Sigmoid colon (tissue), 7 donors: ENCODE results near the gene SUSD1. TPM values are rescaled to one million over a fixed set of nuclear protein-coding genes. Genes with fewer than 3 reads are reported as not detected.

Source experiments
- DNase-seq: peaks from one replicate; pipeline ENCODE4 v3.0.0-alpha.2; 2019
- H3K27ac ChIP-seq, 4 donors: fragments of 200-600 bp; sonication (generic); one replicate each; pipeline ENCODE4 v1.5.1; 2016 to 2019; ENCODE audit warnings: mild to moderate bottlenecking in 1 of 4
- H3K27me3 ChIP-seq, 3 donors: fragments of 200-600 bp; sonication (generic); one replicate each; pipeline ENCODE4 v1.5.1; 2019; ENCODE audit warnings: mild to moderate bottlenecking in 1 of 3
- H3K36me3 ChIP-seq, 4 donors: fragments of 200-600 bp; sonication (generic); one replicate each; pipeline ENCODE4 v1.5.1; 2016 to 2019
- H3K4me1 ChIP-seq, 4 donors: fragments of 200-600 bp; sonication (generic); one replicate each; pipeline ENCODE4 v1.5.1; 2017 to 2019
- H3K4me3 ChIP-seq, 4 donors: fragments of 200-600 bp; sonication (generic); one replicate each; pipeline ENCODE4 v1.5.1; 2017 to 2019; ENCODE audit warnings: mild to moderate bottlenecking in 2 of 4, moderate library complexity in 1 of 4
- H3K9me3 ChIP-seq, 4 donors: fragments of 200-600 bp in 3 of 4; sonication (generic) in 3 of 4; one replicate each; pipeline versions ENCODE4 v1.5.1 to v1.6.1; 2013 to 2019
- EP300 ChIP-seq, 4 donors: sonication (generic); formaldehyde crosslinking; IDR thresholded peaks; one replicate each; pipeline ENCODE4 v1.6.1; 2017; ENCODE audit warnings: antibody characterized with exemption in 4 of 4
- POLR2A ChIP-seq, 2 donors: fragments of 450-650 bp; IDR thresholded peaks; one replicate each; pipeline ENCODE4 v1.6.1; 2016; ENCODE audit warnings: antibody characterized with exemption in 2 of 2, mild to moderate bottlenecking in 2 of 2, moderate library complexity in 2 of 2
- POLR2AphosphoS5 ChIP-seq, 4 donors: sonication (generic); formaldehyde crosslinking; IDR thresholded peaks; one replicate each; pipeline ENCODE4 v1.6.1; 2017; ENCODE audit warnings: antibody characterized with exemption in 4 of 4
- WGBS, 2 donors: extraction: QIAGEN DNeasy Blood & Tissue Kit; methylation state at CpG; one replicate each; pipeline ENCODE4 v1.1.7; 2013; 5-methylcytosine and 5-hydroxymethylcytosine counted together
- intact Hi-C: fragments of 100-400 bp; cut with DNase I; formaldehyde crosslinking; loops from one replicate; pipeline ENCODE4 v1.15.1; 2023
- polyA plus RNA-seq, 3 donors: library from polyadenylated mRNA; stranded (reverse); fragments of 200-250 nt; gene quantifications; one replicate each; pipeline ENCODE4 v1.2.3, GENCODE V29; 2013
- total RNA-seq, 4 donors: library from RNA; depleted of rRNA; stranded (reverse); fragments of >200 nt; gene quantifications; one replicate each; pipeline ENCODE4 v1.1.0, GENCODE V29; 2016
- TF ChIP-seq, protein P1 (sequence below), 4 experiments: fragments of 450-650 bp in 3 of 4; fragments of 200-600 bp in 1 of 4; IDR thresholded peaks; one replicate each; pipeline ENCODE4 v1.5.1; 2016 to 2019; ENCODE audit warnings: antibody characterized with exemption in 4 of 4, mild to moderate bottlenecking in 3 of 4, moderate library complexity in 2 of 4
- donor health status: healthy with polysubstance abuse.
- donor health status: Bipolar disorder and iron deficiency.
- donor health status: healthy.

SUSD1 gene
- total and polyA plus RNA-seq, 7 donors = 1.8 to 10.7 (median 4.7) TPM

- Histone ChIP-seq H3K4me1 (peaks cover 0 to 24% (median 9%) of the 10 kb centered on the region in 4 donors), H3K9me3 (no peaks in the 10 kb centered on the region), H3K36me3 (no peaks in the 10 kb centered on the region), H3K27me3 (no peaks in the 10 kb centered on the region), H3K4me3 (no peak overlapping the region), H3K27ac (peak overlapping the region in 2 of 4 donors; percentile 26 to 38)
- 63 to 76% methylated on average over 12 of the region's 12 CpGs for WGBS, 2 donors
- TF ChIP-seq, protein P1, sequence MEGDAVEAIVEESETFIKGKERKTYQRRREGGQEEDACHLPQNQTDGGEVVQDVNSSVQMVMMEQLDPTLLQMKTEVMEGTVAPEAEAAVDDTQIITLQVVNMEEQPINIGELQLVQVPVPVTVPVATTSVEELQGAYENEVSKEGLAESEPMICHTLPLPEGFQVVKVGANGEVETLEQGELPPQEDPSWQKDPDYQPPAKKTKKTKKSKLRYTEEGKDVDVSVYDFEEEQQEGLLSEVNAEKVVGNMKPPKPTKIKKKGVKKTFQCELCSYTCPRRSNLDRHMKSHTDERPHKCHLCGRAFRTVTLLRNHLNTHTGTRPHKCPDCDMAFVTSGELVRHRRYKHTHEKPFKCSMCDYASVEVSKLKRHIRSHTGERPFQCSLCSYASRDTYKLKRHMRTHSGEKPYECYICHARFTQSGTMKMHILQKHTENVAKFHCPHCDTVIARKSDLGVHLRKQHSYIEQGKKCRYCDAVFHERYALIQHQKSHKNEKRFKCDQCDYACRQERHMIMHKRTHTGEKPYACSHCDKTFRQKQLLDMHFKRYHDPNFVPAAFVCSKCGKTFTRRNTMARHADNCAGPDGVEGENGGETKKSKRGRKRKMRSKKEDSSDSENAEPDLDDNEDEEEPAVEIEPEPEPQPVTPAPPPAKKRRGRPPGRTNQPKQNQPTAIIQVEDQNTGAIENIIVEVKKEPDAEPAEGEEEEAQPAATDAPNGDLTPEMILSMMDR (IDR thresholded peaks at IDR 0.05) = no peak
- no peak for TF ChIP-seq POLR2A (IDR thresholded peaks at IDR 0.05)
- no peak for TF ChIP-seq POLR2AphosphoS5 (IDR thresholded peaks at IDR 0.05)
- no peak for TF ChIP-seq EP300 (IDR thresholded peaks at IDR 0.05)
- DNase-seq = no peak
- intact Hi-C loops = loop anchor here (5.0 kb wide), 1 partner anchor 259 kb away; no protein-coding TSS in a partner anchor
Measured at GRCh38 chr9:112020680-112021596, 154.2 kb downstream of the SUSD1 start.

- no peak for TF ChIP-seq POLR2AphosphoS5 (IDR thresholded peaks at IDR 0.05)
- TF ChIP-seq, protein P1 (IDR thresholded peaks at IDR 0.05) = no peak
- TF ChIP-seq POLR2A (IDR thresholded peaks at IDR 0.05) = no peak
- TF ChIP-seq EP300 (IDR thresholded peaks at IDR 0.05) = no peak
- 83 to 93% methylated on average over 5 of the region's 5 CpGs for WGBS, 2 donors
Measured at GRCh38 chr9:112017878-112018277, 157.2 kb downstream of the SUSD1 start.

DNA sequence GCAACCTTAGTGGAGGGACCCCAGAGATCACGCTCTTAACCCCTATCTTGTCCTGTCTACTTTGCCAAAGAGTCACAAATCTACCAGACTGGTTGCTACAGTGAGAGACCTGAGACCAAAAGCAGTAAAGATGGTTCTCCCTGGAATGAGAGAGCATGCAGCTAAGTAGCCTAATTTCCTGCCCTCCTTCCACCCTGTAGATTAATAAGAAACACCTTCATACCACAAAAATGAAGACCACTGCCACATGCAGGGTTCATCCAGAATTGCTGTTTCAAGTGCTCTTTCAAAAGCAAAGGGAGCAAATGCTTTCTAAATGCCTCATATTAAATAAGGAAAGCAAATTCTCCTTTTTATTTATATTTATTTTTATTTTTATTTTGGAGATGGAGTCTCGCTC is 159.4 kb downstream of the SUSD1 start:
- H3K9me3 ChIP-seq = no peaks in the 10 kb centered on the region
- H3K27ac ChIP-seq = no peak overlapping the region
- H3K27me3 ChIP-seq = no peaks in the 10 kb centered on the region
- H3K4me3 ChIP-seq = no peak overlapping the region
- no peak for DNase-seq
- intact Hi-C loops = no loop called here
- H3K36me3 ChIP-seq = no peaks in the 10 kb centered on the region
- TF ChIP-seq, protein P1 (IDR thresholded peaks at IDR 0.05) = no peak
- TF ChIP-seq POLR2A (IDR thresholded peaks at IDR 0.05) = no peak
- TF ChIP-seq POLR2AphosphoS5 (IDR thresholded peaks at IDR 0.05) = no peak
- no peak for TF ChIP-seq EP300 (IDR thresholded peaks at IDR 0.05)
- 63 to 71% methylated on average over 2 of the region's 2 CpGs for WGBS, 2 donors
- H3K4me1 ChIP-seq = peaks cover 0 to 36% (median 28%) of the 10 kb centered on the region in 4 donors

More at GRCh38 chr9:112017878-112018277, 157.2 kb downstream of the SUSD1 start:
- Histone ChIP-seq H3K27ac (no peak overlapping the region), H3K4me1 (peaks cover 0 to 31% (median 17%) of the 10 kb centered on the region in 4 donors), H3K36me3 (no peaks in the 10 kb centered on the region), H3K27me3 (no peaks in the 10 kb centered on the region), H3K9me3 (no peaks in the 10 kb centered on the region), H3K4me3 (no peak overlapping the region)
- intact Hi-C loops = no loop called here
- DNase-seq = no peak

GRCh38 chr9:112015149-112015548 is 159.9 kb downstream of the SUSD1 start:
- WGBS, 2 donors = 67 to 77% methylated on average over 4 of the region's 4 CpGs
- H3K27ac ChIP-seq = no peak overlapping the region
- H3K4me3 ChIP-seq = no peak overlapping the region
- H3K27me3 ChIP-seq = no peaks in the 10 kb centered on the region
- DNase-seq = no peak
- peaks cover 0 to 32% (median 25%) of the 10 kb centered on the region in 4 donors for H3K4me1 ChIP-seq
- no peaks in the 10 kb centered on the region for H3K9me3 ChIP-seq
- intact Hi-C loops = no loop called here
- no peaks in the 10 kb centered on the region for H3K36me3 ChIP-seq
- TF ChIP-seq EP300 (IDR thresholded peaks at IDR 0.05) = no peak
- TF ChIP-seq, protein P1 (IDR thresholded peaks at IDR 0.05) = no peak
- TF ChIP-seq POLR2A (IDR thresholded peaks at IDR 0.05) = no peak
- no peak for TF ChIP-seq POLR2AphosphoS5 (IDR thresholded peaks at IDR 0.05)
